ENCODE measurements around the gene SHTN1. TPM values are rescaled to one million over a fixed set of nuclear protein-coding genes. Genes with fewer than 3 reads are reported as not detected.

The SHTN1 gene
- total and polyA plus RNA-seq, 2 donors (not counting 3 experiments of a cell fraction or from before 2014, with no cell fraction given), result 4.8 to 36.5 TPM

DNA sequence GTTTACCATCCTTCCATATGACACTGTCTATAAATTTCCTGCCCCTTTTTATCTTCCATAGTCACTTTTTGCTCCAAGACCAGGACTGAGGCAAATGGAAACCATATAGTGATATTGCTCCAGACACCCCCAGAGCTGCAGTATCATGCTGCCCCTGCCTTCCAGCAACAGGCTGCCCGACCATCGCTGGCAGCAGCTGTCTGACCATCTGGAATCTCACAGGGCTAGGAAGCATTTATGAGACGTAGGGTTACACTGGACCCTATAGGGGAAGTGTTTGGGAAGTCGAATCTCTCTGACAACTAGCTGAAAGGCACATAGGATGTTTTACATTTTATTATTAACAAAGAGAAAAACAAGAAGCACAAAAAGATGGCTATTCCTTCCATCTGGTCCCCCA is 136.3 kb downstream of the SHTN1 start:
- TF ChIP-seq EZH2 (IDR thresholded peaks at IDR 0.05; ENCODE audit: borderline replicate concordance, low read depth, low read length, severe bottlenecking), result no peak
- TF ChIP-seq POLR2AphosphoS5 (IDR thresholded peaks at IDR 0.05; ENCODE audit: insufficient read depth, low read depth, low read length), result no peak
- no peak for TF ChIP-seq CTCF (IDR thresholded peaks at IDR 0.05; ENCODE audit: extremely low read depth in 1 of 2, insufficient read depth in 1 of 2, low read depth in 1 of 2, low read length in 2 of 2)
- TF ChIP-seq MYC (IDR thresholded peaks at IDR 0.05; ENCODE audit: low read depth, low read length), result no peak
- no peak for TF ChIP-seq MAX (IDR thresholded peaks at IDR 0.05; ENCODE audit: insufficient read depth, insufficient read length)
- no peak for TF ChIP-seq JUN (IDR thresholded peaks at IDR 0.05; ENCODE audit: borderline replicate concordance, insufficient read depth, insufficient read length, low read depth)
- no peak for TF ChIP-seq GATA2 (IDR thresholded peaks at IDR 0.05; ENCODE audit: insufficient read depth, insufficient read length, low read depth, low read length)
- no peak for TF ChIP-seq FOS (IDR thresholded peaks at IDR 0.05; ENCODE audit: borderline replicate concordance, insufficient read depth, low read length)
- no peak for TF ChIP-seq POLR2A (IDR thresholded peaks at IDR 0.05; ENCODE audit: low read depth, low read length)
- no peaks in the 10 kb centered on the region for H4K20me1 ChIP-seq (replicated peaks; ENCODE audit: control insufficient read depth, extremely low read depth, insufficient read depth, low read length)
- H3K4me2 ChIP-seq (ENCODE audit: insufficient read depth, low read length), result no peak overlapping the region
- intact Hi-C loops (cut with micrococcal nuclease) (no loop called here), dilution Hi-C loops (cut with MboI; ENCODE audit: extremely low pct_ligation_motif_present, low sequenced_read_pairs) (no loop called here)
- H2AFZ ChIP-seq (ENCODE audit: low read depth, low read length), result no peak overlapping the region
- no peaks in the 10 kb centered on the region for H3K9me3 ChIP-seq (replicated peaks; ENCODE audit: control insufficient read depth, insufficient read depth, low read length)
- ChIA-PET POLR2A (no interaction called here), CTCF (no interaction called here)
- no peaks in the 10 kb centered on the region for H3K9me1 ChIP-seq (replicated peaks; ENCODE audit: control insufficient read depth, extremely low read depth, insufficient read depth, low read length)
- no peak overlapping the region for H3K4me3 ChIP-seq (replicated peaks in 1 of 3; ENCODE audit: insufficient read depth in 1 of 3, low read depth in 1 of 3, low read length in 3 of 3)
- no peak for FAIRE-seq
- no peaks in the 10 kb centered on the region for H3K79me2 ChIP-seq (ENCODE audit: control insufficient read depth, insufficient read depth, low read length)
- no TSS peak for BruUV-seq (replicated peaks)
- no peak for DNase-seq (ENCODE audit: low read depth, low spot score)
- peaks cover 3 to 5% of the 10 kb centered on the region in 2 experiments for H3K27me3 ChIP-seq (ENCODE audit: control insufficient read depth in 2 of 2, insufficient read depth in 2 of 2, low read length in 2 of 2)
- H3K27ac ChIP-seq (ENCODE audit: insufficient read depth, low read depth, low read length), result no peak overlapping the region
- H3K36me3 ChIP-seq (ENCODE audit: control insufficient read depth in 2 of 2, extremely low read depth in 1 of 2, insufficient read depth in 2 of 2, low read length in 2 of 2), result no peaks in the 10 kb centered on the region
- H3K4me1 ChIP-seq (ENCODE audit: control insufficient read depth, extremely low read depth, insufficient read depth, low read length), result no peaks in the 10 kb centered on the region
- H3K9ac ChIP-seq (replicated peaks; ENCODE audit: extremely low read depth, insufficient read depth, low read length), result no peak overlapping the region
